Measurements from ENCODE around the gene TASP1. TPM values are rescaled to one million over a fixed set of nuclear protein-coding genes. Genes with fewer than 3 reads are reported as not detected.

TASP1 gene
- polyA plus RNA-seq, 3 donors, result 4.4 to 6.4 (median 4.6) TPM

GRCh38 chr20:13464702-13465101 is 174.0 kb downstream of the TASP1 start:
- no peak overlapping the region for H3K27ac ChIP-seq (ENCODE audit: low read depth, low read length)
- WGBS, 3 donors, result 92 to 98% (median 95%) methylated on average over 3 of the region's 3 CpGs

- 91 to 94% (median 92%) methylated on average over 2 of the region's 2 CpGs for WGBS, 3 donors
- H3K27ac ChIP-seq (ENCODE audit: low read depth, low read length), result no peak overlapping the region
These were observed 176.8 kb downstream of the TASP1 start for GRCh38 chr20:13461849-13462458.

- WGBS, 3 donors, result 79 to 86% (median 82%) methylated on average over 3 of the region's 3 CpGs
- no peak overlapping the region for H3K27ac ChIP-seq (ENCODE audit: low read depth, low read length)
These were observed 179.8 kb downstream of the TASP1 start for GRCh38 chr20:13458860-13459451.

- 95 to 98% (median 96%) methylated on average over 1 of the region's 1 CpG for WGBS, 3 donors
- no peak overlapping the region for H3K27ac ChIP-seq (ENCODE audit: low read depth, low read length)
These were observed 181.2 kb downstream of the TASP1 start for GRCh38 chr20:13457487-13457886.

- no peak overlapping the region for H3K27ac ChIP-seq (ENCODE audit: low read depth, low read length)
- 69 to 89% (median 81%) methylated on average over 3 of the region's 3 CpGs for WGBS, 3 donors
These were observed 183.0 kb downstream of the TASP1 start for GRCh38 chr20:13455713-13456112.

GRCh38 chr20:13453367-13453766 is 185.4 kb downstream of the TASP1 start:
- H3K27ac ChIP-seq (ENCODE audit: low read depth, low read length), result no peak overlapping the region
- 94 to 98% (median 96%) methylated on average over 2 of the region's 2 CpGs for WGBS, 3 donors

GRCh38 chr20:13452470-13453124 is 186.1 kb downstream of the TASP1 start:
- 79 to 94% (median 94%) methylated on average over 3 of the region's 3 CpGs for WGBS, 3 donors
- H3K27ac ChIP-seq (ENCODE audit: low read depth, low read length), result no peak overlapping the region

- WGBS, 3 donors, result 86 to 94% (median 88%) methylated on average over 3 of the region's 3 CpGs
These were observed 188.8 kb downstream of the TASP1 start for GRCh38 chr20:13449868-13450434.

GRCh38 chr20:13447385-13448180 is 191.1 kb downstream of the TASP1 start:
- H3K27ac ChIP-seq (ENCODE audit: low read depth, low read length), result no peak overlapping the region

More at GRCh38 chr20:13449868-13450434, 188.8 kb downstream of the TASP1 start:
- no peak overlapping the region for H3K27ac ChIP-seq (ENCODE audit: low read depth, low read length)

GRCh38 chr20:13443690-13444089 is 195.0 kb downstream of the TASP1 start:
- WGBS, 3 donors, result 84 to 91% (median 89%) methylated on average over 2 of the region's 2 CpGs
- no peak overlapping the region for H3K27ac ChIP-seq (ENCODE audit: low read depth, low read length)

- H3K27ac ChIP-seq (ENCODE audit: low read depth, low read length), result no peak overlapping the region
- WGBS, 3 donors, result 98 to 100% (median 98%) methylated on average over 1 of the region's 1 CpG
These were observed 195.7 kb downstream of the TASP1 start for GRCh38 chr20:13442986-13443385.

GRCh38 chr20:13441388-13441787 is 197.3 kb downstream of the TASP1 start:
- no peak overlapping the region for H3K27ac ChIP-seq (ENCODE audit: low read depth, low read length)

GRCh38 chr20:13436530-13436929 is 202.2 kb downstream of the TASP1 start:
- 80 to 88% (median 85%) methylated on average over 7 of the region's 7 CpGs for WGBS, 3 donors
- H3K27ac ChIP-seq (ENCODE audit: low read depth, low read length), result no peak overlapping the region

GRCh38 chr20:13432126-13432525 is 206.6 kb downstream of the TASP1 start:
- H3K27ac ChIP-seq (ENCODE audit: low read depth, low read length), result no peak overlapping the region
- WGBS, 3 donors, result 87 to 96% (median 93%) methylated on average over 1 of the region's 1 CpG

GRCh38 chr20:13430346-13431002 is 208.3 kb downstream of the TASP1 start:
- WGBS, 3 donors, result 80 to 90% (median 83%) methylated on average over 9 of the region's 9 CpGs
- no peak overlapping the region for H3K27ac ChIP-seq (ENCODE audit: low read depth, low read length)

- 94 to 97% (median 95%) methylated on average over 1 of the region's 1 CpG for WGBS, 3 donors
- no peak overlapping the region for H3K27ac ChIP-seq (ENCODE audit: low read depth, low read length)
These were observed 210.0 kb downstream of the TASP1 start for GRCh38 chr20:13428684-13429083.

GRCh38 chr20:13426870-13427269 is 211.9 kb downstream of the TASP1 start:
- H3K27ac ChIP-seq (ENCODE audit: low read depth, low read length), result no peak overlapping the region
- 84 to 91% (median 90%) methylated on average over 3 of the region's 3 CpGs for WGBS, 3 donors

GRCh38 chr20:13425381-13426135 is 213.2 kb downstream of the TASP1 start:
- no peak overlapping the region for H3K27ac ChIP-seq (ENCODE audit: low read depth, low read length)

More at GRCh38 chr20:13425381-13426135, 213.2 kb downstream of the TASP1 start:
- 52 to 68% (median 57%) methylated on average over 4 of the region's 4 CpGs for WGBS, 3 donors
